Aorta (tissue), 5 donors: Measurements from ENCODE around the gene MUC2. TPM values are rescaled to one million over a fixed set of nuclear protein-coding genes. Genes with fewer than 3 reads are reported as not detected.

Source experiments
- ATAC-seq: fragments of 200-7000 bp; cut with Tn5 transposase; one replicate; pipeline ENCODE4 v1.9.1; 2022; ENCODE audit warnings: moderate library complexity; ENCODE audit not compliant: low FRiP score
- DNase-seq, 2 donors: peaks; one replicate each; pipeline ENCODE4 v3.0.0-alpha.2; 2020
- H3K27ac ChIP-seq, 2 donors: one replicate each; pipeline ENCODE4 v1.5.1; 2013; ENCODE audit warnings: low read length in 2 of 2, mild to moderate bottlenecking in 2 of 2, moderate library complexity in 2 of 2, control low read depth in 1 of 2, inconsistent platforms in 1 of 2, low read depth in 1 of 2
- H3K27me3 ChIP-seq, 2 donors: one replicate each; pipeline ENCODE4 v1.6.1; 2013; ENCODE audit warnings: control low read depth in 1 of 2, low read length in 1 of 2, mild to moderate bottlenecking in 1 of 2, moderate library complexity in 1 of 2; ENCODE audit not compliant: insufficient read depth in 2 of 2, control insufficient read depth in 1 of 2
- H3K36me3 ChIP-seq, 2 donors: one replicate each; pipeline ENCODE4 v1.6.1; 2013; ENCODE audit warnings: control low read depth in 1 of 2, low read length in 1 of 2, mild to moderate bottlenecking in 1 of 2; ENCODE audit not compliant: insufficient read depth in 2 of 2, control insufficient read depth in 1 of 2
- H3K4me1 ChIP-seq, 2 donors: one replicate each; pipeline ENCODE4 v1.6.1; 2013; ENCODE audit warnings: low read length in 2 of 2, control low read depth in 1 of 2, mild to moderate bottlenecking in 1 of 2, moderate library complexity in 1 of 2; ENCODE audit not compliant: insufficient read depth in 2 of 2, control insufficient read depth in 1 of 2
- H3K4me3 ChIP-seq, 2 donors: one replicate each; pipeline ENCODE4 v1.5.1; 2013; ENCODE audit warnings: low read length in 2 of 2, control low read depth in 1 of 2, mild to moderate bottlenecking in 1 of 2
- H3K9me3 ChIP-seq: one replicate; pipeline ENCODE4 v1.6.1; 2013; ENCODE audit warnings: mild to moderate bottlenecking, low read length; ENCODE audit not compliant: control insufficient read depth
- WGBS, 2 donors: extraction: QIAGEN DNeasy Blood & Tissue Kit; methylation state at CpG; one replicate each; pipeline ENCODE4 v1.1.7; 2013; 5-methylcytosine and 5-hydroxymethylcytosine counted together
- intact Hi-C, 2 donors: fragments of 100-400 bp; cut with DNase I; formaldehyde crosslinking; loops; one replicate each; pipeline versions ENCODE4 v1.14.2 to v1.15.0; 2022
- polyA plus RNA-seq, 2 donors: library from polyadenylated mRNA; stranded (reverse); fragments of 200-250 nt; gene quantifications; one replicate each; pipeline ENCODE4 v1.2.3, GENCODE V29; 2013
- total RNA-seq, 2 donors: library from RNA; stranded (reverse); fragmentation: NEBNext Ultra II Directional; extraction: Animal tissue kit (Norgen Biotek cat#: 25700); gene quantifications; one replicate each; pipeline ENCODE4 v1.2.1, GENCODE V29; 2021
- donor health status: healthy with polysubstance abuse.
- donor health status: Bipolar disorder and iron deficiency.
- donor health status: DM: no; HTN: no; CAD: no.
- donor health status: DM: no; HTN: no; CAD: no.
- donor health status: DM: yes; HTN: yes; CAD: no.

Gene MUC2
- total and polyA plus RNA-seq, 4 donors, result 0.06 to 11.8 (median 0.09) TPM

GRCh38 chr11:1041149-1041467 is 33.6 kb upstream of the MUC2 start:
- Histone ChIP-seq H3K4me1 (no peaks in the 10 kb centered on the region), H3K4me3 (no peak overlapping the region), H3K9me3 (no peaks in the 10 kb centered on the region), H3K27ac (no peak overlapping the region), H3K36me3 (no peaks in the 10 kb centered on the region), H3K27me3 (no peaks in the 10 kb centered on the region)
- peak in 1 of 2 donors; percentile 44 for DNase-seq
- WGBS, 2 donors, result 84 to 90% methylated on average over 7 to 8 of the region's 8 CpGs
- intact Hi-C loops, result no loop called here
- no peak for ATAC-seq

GRCh38 chr11:1041471-1041870 is 33.2 kb upstream of the MUC2 start:
- Histone ChIP-seq H3K4me3 (no peak overlapping the region), H3K4me1 (no peaks in the 10 kb centered on the region), H3K36me3 (no peaks in the 10 kb centered on the region), H3K27me3 (no peaks in the 10 kb centered on the region), H3K27ac (no peak overlapping the region), H3K9me3 (no peaks in the 10 kb centered on the region)
- peak in 1 of 2 donors; percentile 33 for DNase-seq
- intact Hi-C loops, result no loop called here
- WGBS, 2 donors, result 73 to 78% methylated on average over 8 to 9 of the region's 9 CpGs
- no peak for ATAC-seq

GRCh38 chr11:1041936-1042608 is 32.6 kb upstream of the MUC2 start:
- ATAC-seq (no peak), DNase-seq (peak; percentile 36 to 70)
- Histone ChIP-seq H3K4me1 (no peaks in the 10 kb centered on the region), H3K4me3 (no peak overlapping the region), H3K27ac (no peak overlapping the region), H3K27me3 (no peaks in the 10 kb centered on the region), H3K9me3 (no peaks in the 10 kb centered on the region), H3K36me3 (no peaks in the 10 kb centered on the region)
- intact Hi-C loops, result no loop called here
- 14 to 17% methylated on average over 18 of the region's 18 CpGs for whole genome bisulfite sequencing, 2 donors

- intact Hi-C loops, result no loop called here
- DNase-seq (peak; percentile 42 to 68), ATAC-seq (no peak)
- H3K27me3 ChIP-seq, result no peaks in the 10 kb centered on the region
- H3K9me3 ChIP-seq, result no peaks in the 10 kb centered on the region
- no peaks in the 10 kb centered on the region for H3K4me1 ChIP-seq
- WGBS, 2 donors, result 87 to 88% methylated on average over 26 of the region's 26 CpGs
- H3K4me3 ChIP-seq, result no peak overlapping the region
- no peak overlapping the region for H3K27ac ChIP-seq
- H3K36me3 ChIP-seq, result no peaks in the 10 kb centered on the region
Measured at GRCh38 chr11:1042626-1043562, 31.8 kb upstream of the MUC2 start.

GRCh38 chr11:1043563-1044096 is 31.0 kb upstream of the MUC2 start:
- Histone ChIP-seq H3K4me1 (no peaks in the 10 kb centered on the region), H3K27ac (no peak overlapping the region), H3K36me3 (no peaks in the 10 kb centered on the region), H3K27me3 (no peaks in the 10 kb centered on the region), H3K9me3 (no peaks in the 10 kb centered on the region), H3K4me3 (no peak overlapping the region)
- DNase-seq (no peak), ATAC-seq (no peak)
- intact Hi-C loops, result no loop called here
- 89% methylated on average over 20 of the region's 20 CpGs for WGBS, 2 donors

GRCh38 chr11:1044160-1044559 is 30.5 kb upstream of the MUC2 start:
- DNase-seq (no peak), ATAC-seq (no peak)
- WGBS, 2 donors, result 67 to 71% methylated on average over 6 of the region's 6 CpGs
- H3K27ac ChIP-seq, result no peak overlapping the region
- H3K4me1 ChIP-seq, result no peaks in the 10 kb centered on the region
- no peaks in the 10 kb centered on the region for H3K36me3 ChIP-seq
- no peak overlapping the region for H3K4me3 ChIP-seq
- H3K27me3 ChIP-seq, result no peaks in the 10 kb centered on the region
- H3K9me3 ChIP-seq, result no peaks in the 10 kb centered on the region
- intact Hi-C loops, result no loop called here

- intact Hi-C loops, result loop anchor here in 1 of 2 donors (5.0 kb wide), 1 partner anchor 200 kb away; no protein-coding TSS in a partner anchor
- H3K27ac ChIP-seq, result no peak overlapping the region
- H3K36me3 ChIP-seq, result no peaks in the 10 kb centered on the region
- ATAC-seq, result no peak
- H3K9me3 ChIP-seq, result no peaks in the 10 kb centered on the region
- DNase-seq, result peak in 1 of 2 donors; percentile 17
- 57 to 61% methylated on average over 22 of the region's 22 CpGs for WGBS, 2 donors
- H3K4me3 ChIP-seq, result no peak overlapping the region
- H3K4me1 ChIP-seq, result no peaks in the 10 kb centered on the region
- no peaks in the 10 kb centered on the region for H3K27me3 ChIP-seq
Measured at GRCh38 chr11:1047595-1048156, 27.0 kb upstream of the MUC2 start.

GRCh38 chr11:1048375-1049070 is 26.2 kb upstream of the MUC2 start:
- 60 to 73% methylated on average over 25 of the region's 25 CpGs for WGBS, 2 donors
- no peak overlapping the region for H3K27ac ChIP-seq
- no peaks in the 10 kb centered on the region for H3K4me1 ChIP-seq
- DNase-seq (peak; percentile 27 to 70), ATAC-seq (no peak)
- no peak overlapping the region for H3K4me3 ChIP-seq
- intact Hi-C loops, result loop anchor here in 1 of 2 donors (5.0 kb wide), 1 partner anchor 201 kb away; no protein-coding TSS in a partner anchor
- H3K27me3 ChIP-seq, result no peaks in the 10 kb centered on the region
- no peaks in the 10 kb centered on the region for H3K9me3 ChIP-seq
- H3K36me3 ChIP-seq, result no peaks in the 10 kb centered on the region
